SH-SY5Y (cell line): ENCODE results near the gene SYT7.

Source experiments
- GATA2 ChIP-seq: IDR thresholded peaks from 2 replicates; pipeline ENCODE4 v1.6.1; 2011; ENCODE audit warnings: mild to moderate bottlenecking, low read depth, low read length
- GATA3 ChIP-seq: IDR thresholded peaks from 2 replicates; pipeline ENCODE4 v1.6.1; 2011; ENCODE audit warnings: low read depth, mild to moderate bottlenecking, low read length, moderate library complexity

- TF ChIP-seq GATA2 (no peak), GATA3 (no peak)
Measured at GRCh38 chr11:61544466-61544865, 36.4 kb downstream of the SYT7 start.
